SK-N-SH (cell line): ENCODE results near the gene ITGB8. TPM values are rescaled to one million over a fixed set of nuclear protein-coding genes. Genes with fewer than 3 reads are reported as not detected.

Experiments
- CTCF ChIA-PET: fragments of 300-600, 350-600 bp; formaldehyde crosslinking; extraction: SDS; loops from one replicate; lab custom pipeline; 2021; lab: Yijun Ruan, JAX
- POLR2A ChIA-PET: fragments of 350-600 bp; sonication (Branson Sonifier 250); formaldehyde crosslinking; extraction: SDS; loops from one replicate; lab custom pipeline; 2020; ENCODE audit warnings: antibody characterized with exemption, inconsistent platforms; lab: Yijun Ruan, JAX
- DNase-seq: peaks from one replicate; pipeline ENCODE4 v3.0.0; 2012
- H2AFZ ChIP-seq: fragments of 200-600 bp; sonication (generic); 2 replicates; pipeline ENCODE4 v1.8.1; 2016; ENCODE audit warnings: antibody characterized with exemption, mild to moderate bottlenecking, low read depth
- H3F3A ChIP-seq: fragments of 200-600 bp; sonication (generic); replicated peaks from 2 replicates; pipeline ENCODE3; 2016; ENCODE audit warnings: antibody characterized with exemption, mild to moderate bottlenecking; ENCODE audit not compliant: insufficient read depth
- H3K27ac ChIP-seq, 2 experiments: fragments of 200-500 bp in 1 of 2; fragments of 200-600 bp in 1 of 2; sonication (Bioruptor generic) in 1 of 2; sonication (generic), shearing (Covaris generic) in 1 of 2; 2 replicates each; pipeline versions ENCODE4 v1.5.1 to v1.6.1; 2014 to 2016; ENCODE audit warnings: low read depth in 2 of 2, inconsistent platforms in 1 of 2, low read length in 1 of 2, mild to moderate bottlenecking in 1 of 2, mixed read lengths in 1 of 2
- H3K27me3 ChIP-seq: fragments of 200-600 bp; sonication (generic), shearing (Covaris generic); 2 replicates; pipeline ENCODE4 v1.6.1; 2016; ENCODE audit warnings: mixed run types; ENCODE audit not compliant: insufficient read depth
- H3K36me3 ChIP-seq, 2 experiments: fragments of 200-500 bp in 1 of 2; fragments of 200-600 bp in 1 of 2; sonication (Bioruptor generic) in 1 of 2; sonication (generic) in 1 of 2; replicated peaks in 1 of 2; 2 replicates each; pipeline versions ENCODE3 to v1.5.1; 2014 to 2016; ENCODE audit warnings: low read length in 1 of 2, mild to moderate bottlenecking in 1 of 2; ENCODE audit not compliant: insufficient read depth in 2 of 2, control insufficient read depth in 1 of 2
- H3K4me1 ChIP-seq, 2 experiments: fragments of 200-500 bp in 1 of 2; fragments of 200-600 bp in 1 of 2; sonication (Bioruptor generic) in 1 of 2; sonication (generic), shearing (Covaris generic) in 1 of 2; 2 replicates each; pipeline versions ENCODE4 v1.5.1 to v1.6.1; 2014 to 2016; ENCODE audit warnings: low read depth in 1 of 2, low read length in 1 of 2, mixed run types in 1 of 2; ENCODE audit not compliant: insufficient read depth in 2 of 2, control insufficient read depth in 1 of 2
- H3K4me2 ChIP-seq: fragments of 200-600 bp; sonication (generic), shearing (Covaris generic); 2 replicates; pipeline ENCODE4 v1.6.1; 2017; ENCODE audit warnings: mixed run types
- H3K4me3 ChIP-seq, 2 experiments: fragments of 200-500 bp in 1 of 2; fragments of 200-600 bp in 1 of 2; sonication (Bioruptor generic) in 1 of 2; sonication (generic), shearing (Covaris generic) in 1 of 2; 2 replicates each; pipeline versions ENCODE4 v1.5.1 to v1.8.1; 2014 to 2016; ENCODE audit warnings: low read depth in 2 of 2, inconsistent platforms in 1 of 2, low read length in 1 of 2, mild to moderate bottlenecking in 1 of 2, mixed read lengths in 1 of 2, moderate library complexity in 1 of 2
- H3K79me2 ChIP-seq: fragments of 200-600 bp; sonication (generic); 2 replicates; pipeline ENCODE4 v1.8.1; 2017; ENCODE audit warnings: mild to moderate bottlenecking; ENCODE audit not compliant: insufficient read depth
- H3K9ac ChIP-seq: fragments of 200-600 bp; sonication (generic); 2 replicates; pipeline ENCODE4 v1.6.1; 2017; ENCODE audit warnings: mixed run types
- H3K9me2 ChIP-seq: fragments of 200-600 bp; sonication (generic); 2 replicates; pipeline ENCODE4 v1.6.1; 2017; ENCODE audit warnings: mixed run types
- H3K9me3 ChIP-seq: fragments of 200-600 bp; sonication (generic); 2 replicates; pipeline ENCODE4 v1.6.1; 2017; ENCODE audit warnings: mixed run types, mild to moderate bottlenecking, moderate library complexity
- H4K20me1 ChIP-seq: fragments of 200-600 bp; sonication (generic); 2 replicates; pipeline ENCODE4 v1.6.1; 2017; ENCODE audit warnings: mild to moderate bottlenecking, mixed run types; ENCODE audit not compliant: insufficient read depth
- CHD2 ChIP-seq: fragments of 150-350 bp; IDR thresholded peaks from 2 replicates; pipeline ENCODE4 v1.6.1; 2018; ENCODE audit warnings: low read length; ENCODE audit not compliant: partially characterized antibody
- CTCF ChIP-seq: fragments of 200-600 bp; sonication (generic); IDR thresholded peaks from 2 replicates; pipeline ENCODE4 v1.6.1; 2017; ENCODE audit warnings: antibody characterized with exemption, mild to moderate bottlenecking, moderate library complexity
- EP300 ChIP-seq, 2 experiments: IDR thresholded peaks; 2 replicates each; pipeline versions ENCODE4 v1.4.0 to v1.6.1; 2012; ENCODE audit warnings: borderline replicate concordance in 1 of 2, low read depth in 1 of 2, low read length in 1 of 2
- EZH2phosphoT487 ChIP-seq: fragments of 200-600 bp; sonication (generic); IDR thresholded peaks from 2 replicates; pipeline ENCODE4 v1.6.1; 2017; ENCODE audit warnings: low read depth, mixed run types, mild to moderate bottlenecking, antibody characterized with exemption, moderate library complexity, borderline replicate concordance
- FOSL2 ChIP-seq: IDR thresholded peaks from 2 replicates; pipeline ENCODE4 v1.4.0; 2012; ENCODE audit warnings: low read depth, mild to moderate bottlenecking, moderate library complexity, borderline replicate concordance
- FOXJ3 ChIP-seq: sonication (generic); formaldehyde crosslinking; IDR thresholded peaks from 2 replicates; pipeline ENCODE4 v1.5.1; 2020; ENCODE audit warnings: mild to moderate bottlenecking, missing genetic modification reagents
- GABPA ChIP-seq: IDR thresholded peaks from 2 replicates; pipeline ENCODE4 v1.4.0; 2012; ENCODE audit warnings: low read depth, mild to moderate bottlenecking
- GATA2 ChIP-seq: sonication (generic); formaldehyde crosslinking; IDR thresholded peaks from 2 replicates; pipeline ENCODE4 v1.5.0; 2020; ENCODE audit warnings: mild to moderate bottlenecking, missing genetic modification reagents
- JUND ChIP-seq: IDR thresholded peaks from 2 replicates; pipeline ENCODE4 v1.4.0; 2012
- MEF2A ChIP-seq: IDR thresholded peaks from 2 replicates; pipeline ENCODE4 v1.4.0; 2012; ENCODE audit warnings: low read depth, borderline replicate concordance
- NFIC ChIP-seq: IDR thresholded peaks from 2 replicates; pipeline ENCODE4 v1.4.0; 2012; ENCODE audit warnings: borderline replicate concordance
- NRF1 ChIP-seq: IDR thresholded peaks from 2 replicates; pipeline ENCODE4 v1.6.1; 2012; ENCODE audit warnings: low read depth, mild to moderate bottlenecking, low read length
- POLR2AphosphoS5 ChIP-seq: IDR thresholded peaks from 2 replicates; pipeline ENCODE4 v1.6.1; 2012; ENCODE audit warnings: low read depth, low read length
- RAD21 ChIP-seq: IDR thresholded peaks from 2 replicates; pipeline ENCODE4 v1.6.1; 2012; ENCODE audit warnings: mild to moderate bottlenecking, low read length
- RCOR1 ChIP-seq: fragments of 150-350 bp; IDR thresholded peaks from 2 replicates; pipeline ENCODE4 v1.6.1; 2017; ENCODE audit warnings: antibody characterized with exemption, low read length
- RXRA ChIP-seq: IDR thresholded peaks from 2 replicates; pipeline ENCODE4 v1.4.0; 2012; ENCODE audit warnings: low read depth, mild to moderate bottlenecking, borderline replicate concordance
- SIN3A ChIP-seq: IDR thresholded peaks from 2 replicates; pipeline ENCODE4 v1.6.1; 2012; ENCODE audit warnings: low read depth, mild to moderate bottlenecking, low read length, moderate library complexity, borderline replicate concordance
- TAF1 ChIP-seq: IDR thresholded peaks from 2 replicates; pipeline ENCODE4 v1.6.1; 2012; ENCODE audit warnings: low read depth, mild to moderate bottlenecking, low read length, moderate library complexity, borderline replicate concordance
- USF2 ChIP-seq: fragments of 150-350 bp; IDR thresholded peaks from 2 replicates; pipeline ENCODE4 v1.6.1; 2017; ENCODE audit warnings: antibody characterized with exemption, low read length, low read depth, borderline replicate concordance
- YY1 ChIP-seq: IDR thresholded peaks from 2 replicates; pipeline ENCODE4 v1.4.0; 2012; ENCODE audit warnings: low read depth, mild to moderate bottlenecking
- WGBS: methylation state at CpG from one replicate; pipeline ENCODE4 v1.1.6; 2017; ENCODE audit warnings: low lambda C conversion rate; 5-methylcytosine and 5-hydroxymethylcytosine counted together
- polyA plus RNA-seq, 3 experiments: library from polyadenylated mRNA; depleted of rRNA; stranded (reverse); fragments of >200 nt; gene quantifications; 2 replicates each; pipeline ENCODE4 v1.2.3, GENCODE V29; 2012

Gene ITGB8
- polyA plus RNA-seq, 1 of the 3 experiments (the other 2 are of a cell fraction), result 0.62 TPM

- TF ChIP-seq TAF1 (no peak), EZH2phosphoT487 (no peak), GABPA (no peak), NRF1 (no peak)
Measured at GRCh38 chr7:20283385-20283784, 47.3 kb upstream of the ITGB8 start (continued).

GRCh38 chr7:20284003-20284770 is 46.5 kb upstream of the ITGB8 start:
- POLR2A ChIA-PET, result no interaction called here
- Histone ChIP-seq H3K27me3 (no peaks in the 10 kb centered on the region), H3K79me2 (no peaks in the 10 kb centered on the region), H3K27ac (no peak overlapping the region), H3K9me3 (no peaks in the 10 kb centered on the region), H3K9me2 (no peaks in the 10 kb centered on the region), H3K36me3 (no peaks in the 10 kb centered on the region), H3K4me2 (no peak overlapping the region), H3K9ac (no peak overlapping the region), H3F3A (peaks cover 20% of the 10 kb centered on the region), H3K4me1 (peaks cover 3 to 12% of the 10 kb centered on the region in 2 experiments; a peak in 1 of 4 replicates), H3K4me3 (no peak overlapping the region), H4K20me1 (no peaks in the 10 kb centered on the region), H2AFZ (no peak overlapping the region)
- TF ChIP-seq RAD21 (no peak), NRF1 (no peak), CTCF (no peak), SIN3A (no peak), EZH2phosphoT487 (no peak), EP300 (IDR thresholded peaks at IDR 0.05; ENCODE audit: borderline replicate concordance in 1 of 2, low read depth in 1 of 2, low read length in 1 of 2) (no peak), FOSL2 (no peak), CHD2 (no peak), FOXJ3 (CRISPR knock-in tag) (no peak), JUND (no peak), RXRA (no peak), RCOR1 (no peak)
- CTCF ChIA-PET, result no interaction called here
- WGBS, result 78% methylated on average over 3 of the region's 3 CpGs
- no peak for DNase-seq

- peaks cover 3 to 12% of the 10 kb centered on the region in 2 experiments; a peak in 1 of 4 replicates for H3K4me1 ChIP-seq
- H3K9ac ChIP-seq, result no peak overlapping the region
- DNase-seq, result no peak
- H3K27ac ChIP-seq, result no peak overlapping the region
- no peak overlapping the region for H2AFZ ChIP-seq
- H3K27me3 ChIP-seq, result no peaks in the 10 kb centered on the region
- H3K4me3 ChIP-seq, result no peak overlapping the region
- H4K20me1 ChIP-seq, result no peaks in the 10 kb centered on the region
- no peak for TF ChIP-seq NFIC
- no peak for TF ChIP-seq RAD21
- TF ChIP-seq NRF1, result no peak
- no peak for TF ChIP-seq YY1
- no peak for TF ChIP-seq POLR2AphosphoS5
- no peak for TF ChIP-seq USF2
- no peak for TF ChIP-seq RCOR1
- TF ChIP-seq EZH2phosphoT487, result no peak
- no peak for TF ChIP-seq GATA2 (CRISPR knock-in tag)
- TF ChIP-seq GABPA, result no peak
- no peak for TF ChIP-seq MEF2A
- no peaks in the 10 kb centered on the region for H3K9me3 ChIP-seq
- no peak overlapping the region for H3K4me2 ChIP-seq
- H3F3A ChIP-seq, result peaks cover 20% of the 10 kb centered on the region
- no peaks in the 10 kb centered on the region for H3K79me2 ChIP-seq
- POLR2A ChIA-PET, result no interaction called here
- no peaks in the 10 kb centered on the region for H3K36me3 ChIP-seq
- no peaks in the 10 kb centered on the region for H3K9me2 ChIP-seq
- CTCF ChIA-PET, result no interaction called here
Measured at GRCh38 chr7:20284771-20285143, 45.9 kb upstream of the ITGB8 start.
